Measurements from ENCODE around the gene NPBWR2.

NPBWR2 gene

DNA sequence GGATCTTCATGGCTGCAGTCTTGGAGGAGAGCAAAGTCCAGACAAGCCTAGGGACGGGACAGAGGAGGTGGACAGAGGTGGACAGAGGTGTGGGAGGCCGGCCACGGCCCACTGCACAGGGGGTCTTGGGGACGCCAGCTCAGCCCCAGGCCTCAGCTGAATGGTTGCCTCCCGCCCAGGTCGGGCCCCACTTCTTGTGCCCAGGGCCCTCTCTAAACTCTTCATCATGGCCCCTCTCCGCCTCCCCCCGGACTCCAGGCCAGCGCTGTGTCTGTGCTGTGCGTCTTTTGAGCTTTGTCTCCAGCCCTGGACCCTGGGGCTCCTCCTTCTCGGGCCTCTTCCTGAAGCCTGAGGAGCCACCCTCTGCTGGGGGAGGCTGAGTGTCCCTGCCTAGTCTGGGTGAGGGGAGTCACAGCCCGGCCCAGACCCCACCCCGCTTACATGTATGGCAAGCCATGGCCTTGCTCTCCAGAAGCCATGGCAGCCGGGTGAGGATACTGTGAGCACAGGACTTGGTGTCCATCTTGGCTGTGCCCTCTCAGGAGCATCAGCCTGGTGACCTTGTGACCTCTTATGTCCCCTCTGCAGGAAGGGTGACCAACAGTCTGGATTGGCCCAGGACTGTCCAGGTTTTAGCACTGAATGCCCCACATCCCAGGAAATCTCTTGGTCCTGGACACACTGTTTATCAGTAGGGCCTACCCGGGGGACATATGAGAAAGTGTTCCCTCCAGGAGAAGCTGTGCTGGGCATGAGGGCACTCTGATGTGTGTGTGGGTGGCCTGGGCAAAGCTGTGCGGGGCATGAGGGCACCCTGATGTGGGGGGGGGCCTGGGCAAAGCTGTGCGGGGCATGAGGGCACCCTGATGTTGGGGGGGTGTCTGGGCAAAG lies 9.4 kb upstream of the NPBWR2 start:
- no peak for DNase-seq

DNA sequence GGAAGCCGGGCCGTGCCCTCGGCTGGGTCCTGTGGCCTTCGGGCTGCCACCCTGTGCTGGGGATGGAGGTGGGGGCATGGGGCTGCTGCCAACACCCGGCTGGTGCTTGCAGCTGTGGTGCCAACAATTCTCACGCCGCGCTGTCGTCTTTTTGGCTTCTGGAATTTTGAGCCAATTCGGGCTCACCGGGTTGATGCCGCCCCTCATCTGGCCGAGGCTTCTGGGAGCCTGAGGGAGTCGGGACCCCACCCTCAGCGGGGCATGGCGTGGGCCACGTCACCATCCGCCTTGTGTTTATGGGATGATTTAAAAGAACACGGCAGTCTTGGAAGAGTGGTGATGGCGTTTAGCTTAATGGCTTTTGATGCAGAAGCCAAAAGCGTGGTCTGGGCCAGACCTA lies 8.7 kb upstream of the NPBWR2 start:
- DNase-seq = no peak

DNA sequence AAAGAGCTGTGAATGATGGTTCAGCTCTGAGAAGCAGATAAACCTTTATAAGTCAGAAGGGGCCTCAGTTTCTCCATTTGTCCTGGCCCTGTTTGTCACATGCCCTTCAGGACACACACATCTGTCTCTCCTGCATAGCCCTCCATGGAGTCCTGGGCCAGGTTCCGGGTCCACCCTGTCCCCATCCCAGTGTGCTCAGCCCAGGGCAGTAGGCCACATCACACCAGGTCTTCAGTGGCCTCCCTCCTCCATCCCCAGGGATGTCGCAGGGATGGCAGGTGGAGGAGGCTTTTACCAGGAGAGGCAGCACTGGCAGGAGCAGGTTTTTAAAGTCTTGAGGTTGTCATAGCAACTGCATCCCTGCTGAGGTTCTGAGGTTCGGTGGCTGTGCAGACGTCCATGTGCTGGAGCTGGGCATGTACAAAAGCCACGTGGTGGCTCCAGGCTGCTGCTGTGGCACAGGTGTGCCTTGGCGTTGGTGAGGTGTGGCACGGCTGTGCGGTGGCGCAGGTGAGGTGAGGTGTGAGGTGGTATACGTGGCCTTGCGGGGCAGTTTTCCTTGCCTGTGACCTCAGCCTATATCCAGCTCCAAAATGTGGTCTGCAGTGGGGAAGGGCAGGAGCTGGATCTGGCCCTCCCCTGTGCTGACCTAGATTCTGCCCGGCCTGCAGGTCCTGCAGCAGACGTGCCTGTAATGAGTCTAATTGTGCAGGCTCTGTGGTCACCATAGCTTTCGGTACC lies 8.0 kb upstream of the NPBWR2 start:
- no peak for DNase-seq

DNA sequence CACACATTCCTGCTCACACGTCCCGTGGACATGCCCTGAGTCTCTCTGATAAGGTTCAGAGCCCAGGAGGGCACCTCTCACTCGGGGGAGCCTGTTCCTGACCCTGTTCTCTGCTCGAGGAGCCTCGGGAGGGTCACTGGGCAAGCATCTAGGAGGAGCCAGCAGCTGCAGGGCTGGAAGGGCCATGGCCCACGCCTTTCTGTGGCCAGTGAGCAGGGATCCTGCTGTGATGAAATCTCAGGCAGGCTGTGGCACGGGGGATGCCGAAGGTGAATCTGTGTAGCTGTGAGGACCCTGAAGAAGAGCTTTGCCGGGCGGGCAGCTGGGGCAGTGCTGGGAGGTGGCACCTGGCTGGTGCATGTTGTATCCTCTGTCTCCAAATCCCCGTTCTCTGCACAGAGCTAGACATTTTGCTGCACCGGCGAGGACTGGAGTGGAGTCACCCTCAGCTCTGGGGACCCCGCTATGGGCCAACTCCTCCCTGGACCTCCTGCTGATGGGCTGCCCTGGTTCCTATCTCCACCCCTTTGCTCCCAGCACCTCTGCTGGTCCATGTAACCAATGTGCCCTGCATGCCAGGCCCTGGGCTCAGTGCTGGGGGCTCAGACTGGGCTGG lies 7.1 kb upstream of the NPBWR2 start:
- DNase-seq = no peak

DNA sequence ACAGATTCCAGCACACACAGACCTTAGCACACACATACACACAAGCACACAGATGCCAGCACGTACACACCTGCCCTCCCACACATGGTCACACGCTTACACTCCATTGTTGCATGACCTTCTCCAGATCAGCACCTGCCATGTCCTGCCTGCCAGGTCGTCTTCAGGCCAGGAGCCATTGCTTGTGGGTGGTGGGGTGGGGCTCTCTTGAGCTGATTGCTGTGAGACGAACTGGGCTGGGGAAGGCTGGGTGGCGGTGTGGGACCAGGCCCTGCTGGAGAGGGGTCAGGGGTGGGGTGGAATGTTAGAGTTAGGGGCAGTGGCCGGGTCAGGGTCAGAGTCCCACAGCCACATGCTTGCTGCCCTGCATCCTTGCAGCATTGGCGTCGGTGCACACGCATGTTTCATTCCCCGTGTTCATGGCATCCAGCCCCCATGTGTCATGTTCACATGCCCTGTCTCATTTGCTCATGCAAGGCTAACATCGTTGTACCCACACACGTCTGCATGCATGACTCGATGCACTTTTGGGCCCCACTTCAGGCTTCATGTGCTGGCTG lies 6.5 kb upstream of the NPBWR2 start:
- no peak for DNase-seq

DNA sequence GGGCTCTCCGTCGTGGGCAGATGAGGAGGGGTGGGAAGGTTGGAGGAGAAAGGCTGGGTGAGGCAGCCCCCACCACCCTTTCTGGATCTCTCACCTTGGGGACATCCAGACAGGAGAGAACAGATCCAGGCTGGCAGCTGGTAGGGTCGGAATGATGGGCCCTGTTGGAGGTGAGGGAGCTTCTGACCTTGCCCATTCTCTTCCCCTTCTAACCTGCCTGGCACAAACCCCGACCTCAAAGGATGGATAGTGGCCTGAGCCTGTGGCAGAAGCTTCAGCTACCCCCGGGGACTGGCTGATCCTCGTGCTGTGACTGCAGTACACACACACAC lies 6.0 kb upstream of the NPBWR2 start:
- DNase-seq = no peak

DNA sequence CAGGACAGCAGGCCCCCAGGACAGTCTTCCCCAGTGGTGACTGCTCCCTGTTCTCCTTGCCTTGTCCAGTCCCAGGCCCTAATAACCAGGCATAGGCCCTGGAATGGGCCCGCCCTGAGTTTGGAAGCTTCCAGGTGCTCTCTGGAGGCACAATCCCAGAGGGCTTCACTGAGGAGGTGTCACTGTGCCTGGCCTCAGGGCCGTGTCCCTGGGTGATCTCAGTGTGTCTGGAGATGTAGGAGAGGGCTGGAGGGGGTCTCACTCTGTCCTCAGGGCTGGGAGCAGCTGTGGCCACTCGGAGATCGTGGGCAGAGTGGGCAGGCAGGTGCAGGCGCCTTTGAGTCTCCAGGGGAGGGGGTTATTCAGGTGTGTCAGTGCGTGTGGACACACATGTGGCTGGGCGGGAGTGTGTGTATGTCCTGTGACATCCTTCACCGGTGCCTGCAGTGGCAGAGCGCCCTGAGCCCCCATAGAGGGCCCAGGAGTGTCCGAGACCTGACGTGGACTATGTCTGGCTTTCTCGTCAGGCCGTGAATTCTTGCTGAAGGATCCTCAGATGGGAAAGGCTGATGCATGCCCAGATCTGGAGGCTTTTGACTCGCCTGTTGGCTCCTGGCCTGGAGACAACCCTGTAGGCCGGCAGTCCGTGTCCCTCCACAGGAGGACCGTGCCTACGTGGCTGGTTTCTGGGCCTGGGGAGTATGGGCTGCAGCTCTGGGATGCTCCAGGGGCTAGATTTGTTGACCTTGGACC lies 5.5 kb upstream of the NPBWR2 start:
- no peak for DNase-seq

DNA sequence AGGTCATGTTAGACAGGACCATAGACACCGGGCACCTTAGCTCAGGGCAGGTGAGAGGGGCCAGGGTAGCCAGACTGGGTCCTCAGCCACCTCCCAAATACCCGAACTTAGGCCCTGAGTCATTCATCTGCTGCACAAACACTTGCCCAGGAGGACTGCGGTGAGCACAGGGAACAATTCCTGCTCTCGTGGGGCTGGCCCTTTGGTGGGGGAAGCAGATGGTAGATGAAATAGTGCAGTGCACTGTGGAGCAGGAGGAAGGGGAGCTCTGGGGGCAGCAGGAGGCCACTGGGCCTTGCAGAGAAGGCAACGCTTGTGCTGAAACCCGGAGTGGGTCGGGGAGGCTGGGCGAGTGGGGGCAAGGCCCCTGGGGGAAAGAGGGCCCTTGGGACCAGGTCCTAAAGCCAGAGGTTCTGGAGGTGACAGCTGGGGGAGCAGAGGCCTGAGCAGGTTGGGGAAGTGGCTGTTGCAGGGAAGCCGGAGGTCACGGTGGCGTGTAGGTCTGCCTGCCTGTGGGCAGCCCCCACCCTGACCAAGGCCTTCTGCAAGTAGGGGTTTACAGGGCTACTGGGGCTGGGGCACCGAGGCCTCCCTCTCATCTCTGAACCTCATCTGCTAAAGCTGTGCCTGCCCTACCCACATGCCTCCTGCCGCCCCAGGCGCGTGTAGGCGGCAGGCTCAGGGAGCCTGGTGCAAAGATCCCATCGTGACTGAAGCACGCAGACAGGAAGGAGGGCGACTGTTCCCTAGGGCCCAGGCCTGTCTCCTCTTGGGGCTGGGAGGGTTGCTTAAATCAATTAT lies 4.7 kb upstream of the NPBWR2 start:
- no peak for DNase-seq

DNA sequence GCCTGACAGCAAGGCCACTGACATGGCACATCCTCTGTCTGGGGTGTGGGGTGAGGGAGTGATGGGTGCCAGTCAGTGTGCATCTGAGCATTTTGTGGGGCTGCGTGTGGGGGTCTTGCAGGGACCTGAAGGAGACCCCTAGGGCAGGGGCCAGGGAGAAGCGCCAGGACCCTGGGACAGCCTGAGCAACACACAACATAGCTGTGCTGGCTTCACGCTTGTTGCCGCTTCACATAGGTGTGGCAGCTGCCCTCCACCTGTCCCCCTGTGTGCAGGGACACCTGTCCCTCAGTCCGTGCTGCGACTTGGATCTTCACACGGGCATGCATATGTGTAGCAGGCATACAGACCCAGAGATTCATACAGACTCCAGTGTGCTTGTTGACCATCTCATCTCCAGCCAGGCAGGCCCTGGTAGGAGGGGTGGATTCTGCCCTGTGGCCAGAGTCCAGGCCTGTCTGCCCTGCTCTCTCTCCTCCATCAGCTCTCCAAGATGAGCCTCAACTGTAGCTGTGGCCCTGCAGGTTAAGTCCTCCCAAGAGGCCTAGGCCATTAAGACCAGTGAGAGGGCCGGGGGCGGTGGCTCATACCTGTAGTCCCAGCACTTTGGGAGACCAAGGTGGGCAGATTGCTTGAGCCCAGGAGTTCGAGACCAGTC lies 3.2 kb upstream of the NPBWR2 start:
- DNase-seq = peak; percentile 24

DNA sequence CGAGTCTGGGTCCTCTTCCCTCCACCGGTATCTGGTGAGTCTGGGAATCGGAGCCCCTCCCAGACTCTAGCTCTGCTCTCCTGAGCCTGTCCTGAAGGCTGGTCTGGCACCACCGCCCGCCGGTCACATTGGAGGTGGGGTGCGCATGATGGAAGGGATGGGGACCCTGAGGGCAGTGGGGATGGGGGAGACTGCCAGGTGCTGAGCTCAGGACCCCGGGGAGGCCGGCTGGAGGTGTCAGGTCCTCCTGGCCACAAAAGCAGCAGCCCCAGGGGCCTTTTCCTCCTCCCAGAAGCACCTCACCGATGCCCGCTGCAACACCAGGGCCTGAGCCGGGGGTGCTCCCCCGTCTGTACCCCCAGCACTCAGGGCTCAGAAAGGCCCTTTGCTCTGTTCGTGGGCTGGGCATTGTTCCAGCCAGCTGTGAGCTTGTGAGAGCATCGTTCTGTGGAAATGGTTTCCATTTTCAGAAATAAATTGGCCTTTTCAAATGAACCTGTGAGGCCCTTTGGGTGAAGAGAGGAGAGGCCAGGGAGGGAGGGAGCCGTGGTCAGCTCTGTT lies 2.5 kb upstream of the NPBWR2 start:
- peak; percentile 17 for DNase-seq

DNA sequence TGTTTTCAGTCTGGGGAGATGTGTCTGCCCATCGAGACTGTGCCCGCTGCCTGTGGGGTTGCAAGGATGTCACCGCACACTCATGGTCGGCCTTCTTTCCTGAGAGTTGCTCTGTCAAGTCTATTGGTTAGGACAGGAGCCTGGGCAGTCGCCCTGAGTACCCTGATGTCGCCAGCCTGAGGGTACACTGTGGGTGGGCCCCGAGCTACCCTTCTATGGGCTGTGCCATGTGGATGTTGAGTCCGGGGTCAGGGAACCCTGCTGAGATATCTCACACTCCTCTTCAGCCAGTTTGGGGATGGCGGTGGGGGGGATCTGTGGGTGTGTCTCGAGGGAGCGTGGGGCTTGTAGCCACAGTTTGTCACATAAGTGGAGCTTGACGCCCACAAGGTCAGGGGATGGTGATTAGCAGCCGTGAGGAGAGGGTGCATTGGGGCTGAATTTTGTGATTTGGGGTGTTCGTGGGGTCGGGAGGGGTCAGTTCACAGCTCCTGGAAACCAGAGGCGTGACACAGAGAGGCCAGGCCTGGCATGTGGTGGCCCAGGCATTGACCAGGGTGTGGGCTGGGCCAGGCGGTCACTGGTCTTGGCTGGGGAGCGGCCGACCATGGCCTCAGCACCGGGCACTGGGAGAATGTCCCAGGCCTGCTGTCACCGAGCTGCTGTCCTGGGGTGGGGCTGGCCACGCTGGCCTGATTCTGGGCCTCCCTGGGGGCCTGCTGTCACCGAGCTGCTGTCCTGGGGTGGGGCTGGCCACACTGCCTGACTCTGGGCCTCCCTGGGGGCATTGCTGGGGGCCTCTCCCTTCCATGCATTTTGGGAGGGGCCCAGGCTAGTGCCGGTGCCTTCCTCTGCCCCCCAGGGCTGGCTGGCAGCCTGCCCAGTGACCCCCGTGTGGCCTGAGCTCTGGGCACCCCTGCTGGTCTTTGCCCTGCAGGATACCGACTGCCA lies 1.6 kb upstream of the NPBWR2 start:
- DNase-seq = peak; percentile 16

DNA sequence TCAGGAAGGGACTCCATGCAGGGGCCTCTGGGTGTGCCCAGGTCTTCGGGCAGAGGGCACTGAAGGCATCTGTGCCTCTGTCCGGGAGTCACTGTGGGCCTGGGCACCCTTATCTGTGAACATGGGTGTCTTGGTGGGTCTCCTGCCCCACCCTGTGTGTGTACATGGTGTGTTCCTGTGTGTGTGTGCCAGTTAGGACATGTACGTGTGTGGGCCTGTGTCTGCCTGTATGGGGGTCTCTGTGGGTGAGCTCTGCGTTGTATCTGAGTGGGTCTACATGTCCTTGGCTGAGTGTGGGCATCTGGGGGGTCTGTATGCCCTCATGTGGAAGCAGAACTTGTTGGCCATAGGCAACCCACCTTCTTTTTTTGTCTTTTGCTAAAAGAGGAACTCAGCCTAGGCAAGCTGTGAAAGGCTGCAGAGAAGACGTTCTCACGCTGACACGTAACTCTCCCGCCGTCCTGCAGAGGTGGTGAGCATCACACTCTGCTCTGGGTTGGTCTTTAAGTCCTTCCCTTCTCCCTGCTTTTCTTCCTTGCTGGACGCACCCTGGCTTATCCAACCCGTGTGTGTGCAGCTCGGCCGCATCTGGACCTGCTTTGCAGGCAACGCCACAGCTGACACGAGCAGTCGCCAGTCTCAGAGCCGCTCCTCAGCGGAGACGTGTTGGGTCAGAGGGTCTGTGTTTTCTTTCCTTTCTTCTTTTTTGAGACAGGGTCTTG lies 532 bp upstream of the NPBWR2 start:
- peak; percentile 23 for DNase-seq

DNA sequence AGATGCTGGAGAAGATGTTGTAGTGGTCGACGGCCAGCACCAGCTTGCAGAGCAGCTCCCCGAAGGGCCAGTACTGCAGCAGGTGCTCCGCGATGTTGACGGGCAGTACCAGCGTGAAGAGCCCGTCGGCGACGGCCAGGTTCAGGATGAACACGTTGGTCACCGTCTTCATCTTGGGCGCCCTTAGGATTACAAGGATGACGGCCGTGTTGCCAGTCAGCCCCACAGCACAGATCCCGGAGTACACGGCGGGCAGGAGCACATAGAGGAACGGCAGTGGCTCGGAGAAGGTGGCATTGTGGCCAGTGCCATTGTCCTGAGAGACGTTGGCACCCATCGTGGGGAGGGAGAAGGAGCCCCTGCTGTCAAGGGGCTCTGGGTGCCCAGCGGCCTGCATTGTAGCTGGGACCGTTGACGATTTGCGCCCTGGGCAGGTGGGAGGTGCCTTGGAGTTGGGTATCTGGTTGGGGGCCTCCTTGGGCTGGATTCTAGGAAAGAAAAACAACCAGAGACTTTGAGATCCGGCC lies 867 bp downstream of the NPBWR2 start:
- peak; percentile 26 for DNase-seq

DNA sequence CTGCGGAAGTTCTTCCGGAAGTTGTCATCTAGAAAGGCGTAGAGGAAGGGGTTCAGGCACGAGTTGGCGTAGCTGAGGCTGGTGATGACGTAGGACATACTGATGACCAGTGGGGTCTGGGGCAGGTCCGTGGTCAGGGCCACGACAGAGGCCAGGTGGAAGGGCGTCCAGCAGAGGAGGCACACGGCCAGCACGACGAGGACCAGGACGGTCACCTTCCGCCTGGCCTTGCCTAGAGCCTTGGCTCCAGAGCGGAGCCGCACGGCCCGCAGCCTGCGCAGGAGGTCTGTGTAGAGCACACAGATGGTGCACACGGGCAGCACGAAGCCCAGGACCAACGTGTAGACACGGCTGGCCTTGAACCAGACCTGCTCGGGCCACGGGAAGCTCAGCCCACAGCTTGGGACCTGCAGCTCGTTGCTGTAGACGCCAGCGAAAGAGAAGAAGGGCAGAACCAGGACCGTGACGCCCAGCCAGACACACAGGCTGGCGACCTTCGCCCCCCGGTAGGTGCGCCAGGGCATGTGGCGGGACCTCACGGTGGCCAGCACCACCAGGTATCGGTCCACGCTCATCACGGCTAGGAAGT lies 1.4 kb downstream of the NPBWR2 start:
- DNase-seq = peak; percentile 24

DNA sequence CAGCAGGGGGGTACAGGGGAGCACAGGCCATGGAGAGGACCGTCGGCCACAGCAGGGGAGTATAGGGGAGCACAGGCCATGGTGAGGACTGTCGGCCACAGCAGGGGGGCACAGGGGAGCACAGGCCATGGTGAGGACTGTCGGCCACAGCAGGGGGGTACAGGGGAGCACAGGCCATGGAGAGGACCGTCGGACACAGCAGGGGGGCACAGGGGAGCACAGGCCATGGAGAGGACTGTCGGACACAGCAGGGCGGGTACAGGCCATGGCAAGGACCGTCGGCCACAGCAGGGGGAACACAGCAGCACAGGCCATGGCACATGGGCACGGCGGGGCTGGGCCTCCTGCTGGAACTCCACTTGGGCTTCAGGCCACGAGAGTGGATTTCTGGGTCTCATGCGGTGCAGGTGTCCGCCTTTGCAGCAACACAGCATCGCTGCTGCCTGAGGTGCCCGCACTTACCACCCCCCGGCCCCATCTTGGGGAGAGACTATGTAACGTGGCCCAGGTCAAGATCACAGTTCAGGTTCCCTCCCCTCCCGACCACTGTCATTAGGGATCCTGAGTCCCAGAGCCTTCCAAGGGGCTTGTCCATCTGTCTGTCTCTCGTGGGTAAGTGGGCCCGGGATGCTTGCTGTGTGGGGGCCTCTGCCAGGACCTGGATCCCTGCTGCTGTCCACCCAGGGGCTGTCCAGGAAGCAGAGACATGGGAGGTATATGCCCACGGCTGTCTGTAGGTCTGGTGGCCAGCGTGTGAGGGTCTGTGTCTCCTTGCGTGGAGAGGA lies 2.5 kb downstream of the NPBWR2 start:
- peak; percentile 19 for DNase-seq

DNA sequence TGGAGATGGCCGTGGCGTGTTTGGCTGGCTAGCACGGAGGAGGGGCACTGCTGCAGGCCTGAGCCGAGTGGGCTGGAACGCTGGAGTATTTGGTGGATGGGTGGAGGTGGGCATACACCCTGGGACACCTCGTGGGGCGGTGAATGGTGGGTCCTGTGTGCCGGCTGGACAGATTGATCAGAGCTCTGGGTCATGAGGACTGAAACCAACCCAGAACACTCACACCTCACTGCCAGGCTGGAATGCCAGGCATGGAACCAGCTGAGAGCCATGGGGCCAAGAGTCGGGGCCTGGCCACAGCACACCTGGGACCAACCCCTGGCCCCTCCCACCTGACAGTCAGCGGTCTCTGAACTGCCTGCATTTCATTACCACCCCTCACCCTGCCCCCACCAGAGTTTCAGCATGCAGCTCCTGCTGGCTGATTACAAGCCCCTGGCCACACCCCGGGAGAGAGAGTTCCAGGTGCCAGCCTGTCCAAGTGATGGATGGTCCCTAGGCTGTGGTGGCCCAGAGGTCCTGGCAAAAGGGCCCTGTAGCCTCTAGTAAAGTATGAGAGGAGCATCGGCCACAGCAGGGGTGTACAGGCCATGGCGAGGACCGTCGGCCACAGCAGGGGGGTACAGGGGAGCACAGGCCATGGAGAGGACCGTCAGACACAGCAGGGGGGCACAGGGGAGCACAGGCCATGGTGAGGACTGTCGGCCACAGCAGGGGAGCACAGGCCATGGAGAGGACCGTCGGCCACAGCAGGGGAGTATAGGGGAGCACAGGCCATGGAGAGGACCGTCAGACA lies 3.3 kb downstream of the NPBWR2 start:
- DNase-seq = peak; percentile 24
